Measurements from ENCODE around the gene BMPR1B.
A peak's percentile ranks its signal among the peaks of the same experiment; 100 is the strongest.

The BMPR1B gene

DNA sequence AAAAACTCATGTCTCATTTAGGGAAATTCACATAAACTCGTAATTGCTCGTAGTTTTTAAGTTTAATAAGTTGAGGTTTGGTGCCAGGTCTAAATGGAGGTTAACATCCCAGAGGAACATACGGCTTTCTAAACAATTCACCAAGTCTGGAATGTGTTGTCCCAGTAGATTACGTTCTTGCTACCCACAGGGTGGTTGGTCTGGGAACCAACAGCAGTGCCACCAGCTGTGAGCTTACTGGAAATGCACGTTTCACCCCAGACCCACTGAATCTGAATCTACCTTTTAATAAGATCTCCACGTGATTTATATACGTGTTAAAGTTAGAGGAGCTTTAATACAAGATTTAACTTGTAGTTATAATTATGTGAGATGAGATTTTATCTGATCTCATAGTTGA lies 134.3 kb downstream of the BMPR1B start:
- TF ChIP-seq, protein P1, sequence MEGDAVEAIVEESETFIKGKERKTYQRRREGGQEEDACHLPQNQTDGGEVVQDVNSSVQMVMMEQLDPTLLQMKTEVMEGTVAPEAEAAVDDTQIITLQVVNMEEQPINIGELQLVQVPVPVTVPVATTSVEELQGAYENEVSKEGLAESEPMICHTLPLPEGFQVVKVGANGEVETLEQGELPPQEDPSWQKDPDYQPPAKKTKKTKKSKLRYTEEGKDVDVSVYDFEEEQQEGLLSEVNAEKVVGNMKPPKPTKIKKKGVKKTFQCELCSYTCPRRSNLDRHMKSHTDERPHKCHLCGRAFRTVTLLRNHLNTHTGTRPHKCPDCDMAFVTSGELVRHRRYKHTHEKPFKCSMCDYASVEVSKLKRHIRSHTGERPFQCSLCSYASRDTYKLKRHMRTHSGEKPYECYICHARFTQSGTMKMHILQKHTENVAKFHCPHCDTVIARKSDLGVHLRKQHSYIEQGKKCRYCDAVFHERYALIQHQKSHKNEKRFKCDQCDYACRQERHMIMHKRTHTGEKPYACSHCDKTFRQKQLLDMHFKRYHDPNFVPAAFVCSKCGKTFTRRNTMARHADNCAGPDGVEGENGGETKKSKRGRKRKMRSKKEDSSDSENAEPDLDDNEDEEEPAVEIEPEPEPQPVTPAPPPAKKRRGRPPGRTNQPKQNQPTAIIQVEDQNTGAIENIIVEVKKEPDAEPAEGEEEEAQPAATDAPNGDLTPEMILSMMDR (IDR thresholded peaks at IDR 0.05), result peak; percentile 46

- TF ChIP-seq, protein P1 (IDR thresholded peaks at IDR 0.05), result no peak
Measured at GRCh38 chr4:94895081-94895480, 137.3 kb downstream of the BMPR1B start.

DNA sequence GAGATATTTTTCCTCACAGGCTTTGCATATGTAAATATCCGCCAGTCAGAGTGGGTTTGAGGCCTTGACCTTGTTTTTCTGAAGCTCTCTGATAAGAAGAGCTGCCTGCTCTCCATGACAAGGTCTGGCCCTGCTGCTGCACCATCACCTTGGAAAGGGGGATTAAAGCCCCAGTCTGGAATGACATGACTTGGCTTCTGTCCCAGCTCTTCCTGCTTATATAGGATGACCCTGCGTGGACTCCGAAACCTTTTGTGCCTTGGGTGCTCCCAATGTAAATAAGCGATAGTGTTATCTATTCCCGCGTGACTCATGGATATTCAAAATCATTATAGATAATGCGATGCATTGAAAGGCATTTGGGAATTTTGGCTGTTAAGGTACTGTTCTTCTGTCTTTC lies 139.3 kb downstream of the BMPR1B start:
- TF ChIP-seq, protein P1 (IDR thresholded peaks at IDR 0.05), result no peak

DNA sequence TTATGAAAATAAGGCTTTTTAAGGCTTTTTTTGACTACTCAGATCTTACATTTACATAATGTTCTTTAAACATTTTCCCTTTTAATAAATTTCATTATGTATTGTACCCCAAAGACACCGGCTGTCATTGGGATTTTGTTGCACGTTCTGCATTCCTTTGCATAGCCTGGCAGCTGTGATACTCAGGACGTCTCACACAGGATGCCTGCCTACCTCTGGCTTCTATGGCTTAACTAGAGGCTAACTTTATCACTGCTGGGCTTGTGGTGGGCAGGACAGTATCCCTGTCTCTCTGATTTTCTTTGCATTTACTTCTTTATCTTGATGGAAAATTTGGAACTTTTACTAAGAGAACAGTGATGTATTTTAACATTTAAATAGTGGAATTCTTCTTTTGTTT lies 147.8 kb downstream of the BMPR1B start:
- TF ChIP-seq, protein P1 (IDR thresholded peaks at IDR 0.05), result no peak

- TF ChIP-seq, protein P1 (IDR thresholded peaks at IDR 0.05), result no peak
Measured at GRCh38 chr4:94909645-94910044, 151.9 kb downstream of the BMPR1B start.

GRCh38 chr4:94911106-94911505 lies 153.4 kb downstream of the BMPR1B start:
- TF ChIP-seq, protein P1 (IDR thresholded peaks at IDR 0.05), result no peak

DNA sequence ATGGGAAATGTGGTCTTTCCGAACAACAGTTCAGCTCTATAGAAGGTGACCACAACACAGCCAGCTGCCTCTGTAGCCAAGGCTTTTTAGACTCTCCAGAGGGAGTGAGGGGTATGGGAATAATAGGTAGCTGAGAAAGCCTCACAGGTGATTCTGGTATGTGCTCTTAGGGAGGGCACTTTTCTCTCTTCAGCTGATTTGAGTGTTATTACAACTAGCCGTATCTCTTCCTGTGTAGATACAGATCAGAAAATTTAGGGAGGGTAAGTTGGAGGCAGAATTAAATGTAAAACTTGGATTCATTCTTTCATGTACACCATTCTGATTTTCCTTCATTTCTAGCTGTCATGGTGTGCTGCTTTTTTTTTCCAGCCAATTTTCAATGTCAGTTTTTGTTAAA lies 154.9 kb downstream of the BMPR1B start:
- TF ChIP-seq, protein P1 (IDR thresholded peaks at IDR 0.05), result no peak

DNA sequence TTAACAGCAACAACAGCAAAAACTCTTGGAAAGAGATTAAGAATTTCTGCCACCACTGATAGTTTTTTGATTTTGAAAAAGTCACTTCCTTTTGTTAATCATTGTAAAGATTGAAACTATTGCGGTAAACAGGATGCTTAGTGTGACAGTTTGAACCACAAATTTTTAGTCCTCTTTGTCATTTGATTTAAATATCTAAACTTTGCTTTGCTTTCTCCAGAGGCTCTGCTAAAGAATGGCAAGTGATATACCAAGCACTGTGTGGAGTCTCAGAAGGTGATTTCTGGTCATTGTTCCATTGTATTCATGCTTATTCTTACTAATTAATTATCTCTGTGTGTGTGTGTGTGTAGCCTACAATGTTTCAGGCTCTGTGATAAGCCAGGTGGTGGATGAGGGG lies 155.6 kb downstream of the BMPR1B start:
- TF ChIP-seq, protein P1 (IDR thresholded peaks at IDR 0.05), result no peak

Data from LNCAP (cell line).